NB4 (cell line): Measurements from ENCODE around the gene CAMK4.
A peak's percentile ranks its signal among the peaks of the same experiment; 100 is the strongest.
"Not testable (repeated sequence)": the region's sequence is repeated elsewhere in the genome, so short reads cannot be mapped to it uniquely, and the experiment has no call there.

Experiments
- DNase-seq: peaks from one replicate; pipeline ENCODE4 v3.0.0; 2010; ENCODE audit warnings: low read depth
- H3K4me3 ChIP-seq: one replicate; pipeline ENCODE4 v1.5.1; 2011; ENCODE audit warnings: mild to moderate bottlenecking, low read depth, low read length, moderate library complexity
- MYC ChIP-seq: IDR thresholded peaks from 2 replicates; pipeline ENCODE4 v1.6.1; 2011; ENCODE audit warnings: low read depth, low read length
- POLR2A ChIP-seq: IDR thresholded peaks from 2 replicates; pipeline ENCODE4 v1.6.1; 2011; ENCODE audit warnings: mild to moderate bottlenecking; ENCODE audit not compliant: insufficient read length; ENCODE audit errors: extremely low read depth
- TF ChIP-seq, protein P1 (sequence below): IDR thresholded peaks from one replicate; pipeline ENCODE4 v1.5.1; 2012; ENCODE audit warnings: low read depth, low read length
- TF ChIP-seq, protein P2 (sequence below): IDR thresholded peaks from 2 replicates; pipeline ENCODE4 v1.6.1; 2011; ENCODE audit warnings: low read depth, low read length

Gene CAMK4

DNA sequence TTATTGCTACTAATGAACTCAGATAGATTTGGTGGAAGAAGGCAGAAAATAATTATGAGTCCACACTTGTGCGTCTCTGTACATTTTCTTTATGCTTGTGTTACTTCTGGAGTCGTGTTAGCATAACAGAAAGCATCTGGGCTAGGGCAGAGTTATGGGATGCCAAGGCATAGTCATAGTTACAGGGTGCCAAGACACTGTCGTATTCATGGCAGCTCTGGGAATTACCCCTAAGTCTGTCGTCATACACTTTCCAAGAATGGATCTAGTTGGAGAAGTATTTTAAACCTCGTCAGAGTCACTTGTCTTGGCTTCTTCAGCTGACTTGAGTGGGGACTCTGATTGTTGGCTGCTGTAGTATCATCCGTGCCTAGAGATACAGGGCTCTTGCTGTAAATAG lies 27.7 kb downstream of the CAMK4 start:
- no peak for DNase-seq
- H3K4me3 ChIP-seq = no peak overlapping the region
- TF ChIP-seq, protein P1, sequence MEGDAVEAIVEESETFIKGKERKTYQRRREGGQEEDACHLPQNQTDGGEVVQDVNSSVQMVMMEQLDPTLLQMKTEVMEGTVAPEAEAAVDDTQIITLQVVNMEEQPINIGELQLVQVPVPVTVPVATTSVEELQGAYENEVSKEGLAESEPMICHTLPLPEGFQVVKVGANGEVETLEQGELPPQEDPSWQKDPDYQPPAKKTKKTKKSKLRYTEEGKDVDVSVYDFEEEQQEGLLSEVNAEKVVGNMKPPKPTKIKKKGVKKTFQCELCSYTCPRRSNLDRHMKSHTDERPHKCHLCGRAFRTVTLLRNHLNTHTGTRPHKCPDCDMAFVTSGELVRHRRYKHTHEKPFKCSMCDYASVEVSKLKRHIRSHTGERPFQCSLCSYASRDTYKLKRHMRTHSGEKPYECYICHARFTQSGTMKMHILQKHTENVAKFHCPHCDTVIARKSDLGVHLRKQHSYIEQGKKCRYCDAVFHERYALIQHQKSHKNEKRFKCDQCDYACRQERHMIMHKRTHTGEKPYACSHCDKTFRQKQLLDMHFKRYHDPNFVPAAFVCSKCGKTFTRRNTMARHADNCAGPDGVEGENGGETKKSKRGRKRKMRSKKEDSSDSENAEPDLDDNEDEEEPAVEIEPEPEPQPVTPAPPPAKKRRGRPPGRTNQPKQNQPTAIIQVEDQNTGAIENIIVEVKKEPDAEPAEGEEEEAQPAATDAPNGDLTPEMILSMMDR = no peak
- TF ChIP-seq MYC (no peak), POLR2A (no peak)
- TF ChIP-seq, protein P2, sequence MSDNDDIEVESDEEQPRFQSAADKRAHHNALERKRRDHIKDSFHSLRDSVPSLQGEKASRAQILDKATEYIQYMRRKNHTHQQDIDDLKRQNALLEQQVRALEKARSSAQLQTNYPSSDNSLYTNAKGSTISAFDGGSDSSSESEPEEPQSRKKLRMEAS = no peak

DNA sequence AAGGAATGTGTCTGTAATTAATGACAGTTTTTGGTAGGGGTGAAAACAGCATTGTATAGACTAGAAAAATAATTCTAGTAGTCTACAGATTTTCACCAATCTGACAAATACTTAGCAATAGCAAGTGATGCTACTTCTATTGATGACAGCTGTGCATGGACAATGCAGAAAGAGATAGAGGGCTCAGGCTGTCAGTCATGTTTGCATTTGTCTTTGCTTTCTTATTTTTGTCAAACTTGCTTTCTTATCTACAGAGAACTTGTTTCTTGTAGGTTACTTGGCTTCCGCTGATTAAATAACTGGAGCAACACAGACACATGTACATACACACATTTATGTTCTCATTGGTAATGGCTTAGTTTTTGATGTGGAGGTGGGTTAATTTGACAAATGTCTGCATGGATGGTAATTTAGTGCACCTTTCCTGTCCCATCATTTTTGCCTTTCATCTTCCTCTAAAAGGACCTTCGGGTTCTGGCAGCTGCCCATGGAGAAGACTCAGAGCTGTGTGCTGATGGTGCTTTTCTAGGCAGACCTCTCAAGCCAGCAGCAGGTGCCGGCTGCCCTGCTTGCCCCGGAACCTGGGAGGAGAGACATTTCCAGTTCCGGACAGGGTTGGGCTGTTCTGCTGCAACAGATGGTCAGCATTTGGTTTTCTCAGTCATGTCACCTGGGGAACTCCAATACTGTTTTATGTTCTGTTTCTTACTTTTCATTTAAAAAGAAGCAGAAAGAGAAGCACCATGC lies 28.8 kb downstream of the CAMK4 start:
- H3K4me3 ChIP-seq = no peak overlapping the region
- no peak for DNase-seq
- TF ChIP-seq MYC = no peak
- TF ChIP-seq POLR2A = no peak
- TF ChIP-seq, protein P1 = no peak
- TF ChIP-seq, protein P2 = no peak

DNA sequence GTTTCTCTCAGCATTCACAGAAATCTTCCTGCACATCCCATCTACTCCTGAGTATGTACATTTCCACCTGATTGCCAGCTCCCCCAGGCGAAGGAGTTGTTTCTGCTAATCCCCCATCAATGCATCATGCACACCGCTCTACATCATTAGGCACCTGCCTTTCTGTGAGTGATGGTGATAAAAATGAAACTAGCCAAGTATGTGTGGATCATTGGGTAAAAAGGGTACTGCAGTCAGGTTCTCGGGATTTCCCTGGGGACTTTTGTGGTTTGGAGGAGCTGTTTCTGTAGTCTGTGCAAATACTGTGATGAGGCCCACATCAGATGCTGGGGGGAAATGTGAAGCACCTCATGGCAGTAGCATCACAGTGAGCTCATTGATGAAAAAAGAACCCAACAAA lies 30.4 kb downstream of the CAMK4 start:
- DNase-seq = peak; percentile 2
- TF ChIP-seq, protein P2 = no peak
- TF ChIP-seq MYC = no peak
- no peak for TF ChIP-seq POLR2A
- no peak overlapping the region for H3K4me3 ChIP-seq

DNA sequence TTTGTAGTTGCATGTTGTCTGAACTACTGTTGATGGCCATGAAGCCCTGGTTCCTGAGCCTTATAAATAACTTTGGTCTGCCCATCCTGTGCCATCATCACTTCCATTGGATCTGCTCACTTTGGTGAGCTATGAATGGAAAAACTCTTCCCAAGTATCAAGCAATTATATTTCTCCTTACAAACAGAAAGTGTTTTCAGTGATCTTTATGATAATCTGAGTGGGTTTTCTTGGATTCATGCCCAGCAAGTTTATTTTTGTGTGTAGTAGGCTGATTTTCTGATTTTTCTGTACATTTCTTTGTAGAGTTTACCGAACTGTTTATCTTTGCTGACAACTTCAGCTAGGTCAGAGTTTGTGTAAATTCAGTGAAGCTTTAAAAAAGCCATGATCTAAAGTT lies 31.0 kb downstream of the CAMK4 start:
- no peak overlapping the region for H3K4me3 ChIP-seq
- DNase-seq = no peak
- TF ChIP-seq, protein P1 = no peak

DNA sequence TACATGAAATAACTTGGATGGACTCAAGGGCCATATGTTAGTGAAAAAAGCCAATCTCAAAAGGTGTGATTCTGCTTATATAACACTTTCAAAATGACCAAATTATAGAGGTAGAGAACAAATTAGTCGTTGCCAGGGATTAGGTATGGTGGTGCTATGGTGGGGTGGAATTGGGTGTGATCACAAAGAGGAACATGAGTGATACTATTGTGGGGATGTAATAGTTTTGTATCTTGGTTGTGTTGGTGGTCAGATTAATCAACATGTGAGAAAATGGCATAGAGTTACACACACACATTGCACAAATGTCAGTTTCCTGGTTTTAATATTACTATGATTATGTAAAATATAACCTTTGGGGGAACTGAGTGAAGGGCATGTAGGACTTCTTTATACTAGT lies 31.9 kb downstream of the CAMK4 start:
- H3K4me3 ChIP-seq = no peak overlapping the region
- TF ChIP-seq, protein P1 = no peak
- TF ChIP-seq, protein P2 = no peak
- no peak for TF ChIP-seq POLR2A
- TF ChIP-seq MYC = no peak
- no peak for DNase-seq

DNA sequence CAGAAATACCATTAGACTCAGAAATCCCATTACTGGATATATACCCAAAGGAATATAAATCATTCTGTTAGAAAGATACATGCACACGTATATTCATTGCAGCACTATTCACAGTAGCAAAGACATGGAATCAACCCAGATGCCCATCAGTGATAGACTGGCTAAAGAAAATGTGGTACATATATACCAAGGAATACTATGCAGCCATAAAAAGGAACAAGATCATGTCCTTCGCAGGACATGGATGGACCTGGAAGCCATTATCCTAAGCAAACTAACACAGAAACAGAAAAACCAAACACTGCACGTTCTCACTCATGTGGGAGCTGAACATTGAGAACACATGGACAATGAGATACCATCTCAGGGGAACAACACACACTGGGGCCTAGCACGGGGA lies 33.4 kb downstream of the CAMK4 start:
- H3K4me3 ChIP-seq, DNase-seq: not testable (repeated sequence)

DNA sequence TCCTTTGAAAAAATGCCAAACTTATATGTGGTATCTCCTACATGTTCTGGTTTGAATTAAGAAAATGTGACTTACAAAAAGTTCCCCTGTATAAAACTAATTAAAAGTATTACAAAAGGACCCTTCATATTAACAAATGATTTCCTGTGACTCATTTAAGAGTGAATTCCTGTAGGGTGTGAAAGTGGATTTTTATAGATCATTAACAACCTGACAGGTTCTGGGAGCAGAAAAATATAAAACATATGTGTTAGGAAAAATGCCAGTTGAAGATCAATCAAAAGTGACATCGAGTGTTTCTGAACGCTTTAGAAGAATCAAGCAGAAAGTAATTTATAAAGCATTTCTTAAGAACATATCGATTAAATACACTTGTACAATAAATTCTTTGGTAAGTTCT lies 35.5 kb downstream of the CAMK4 start:
- no peak for DNase-seq
- H3K4me3 ChIP-seq = no peak overlapping the region
- TF ChIP-seq POLR2A (no peak), MYC (no peak)
- TF ChIP-seq, protein P1 = no peak
- TF ChIP-seq, protein P2 = no peak
